HepG2 (cell line): Measurements from ENCODE around the gene OTC. TPM values are rescaled to one million over a fixed set of nuclear protein-coding genes. Genes with fewer than 3 reads are reported as not detected.

Experiments
- ATAC-seq: fragments of 200-7000 bp; cut with Tn5 transposase; 3 replicates; pipeline ENCODE4 v1.9.1; 2020; ENCODE audit warnings: mild to moderate bottlenecking, moderate library complexity
- BruUV-seq: library from RNA; stranded (reverse); fragments of 400-500 nt; replicated peaks from 2 replicates; lab custom pipeline; 2021; lab: Mats Ljungman, UMichigan
- CTCF ChIA-PET: fragments of 300-600 bp; formaldehyde crosslinking; extraction: SDS; loops from one replicate; lab custom pipeline; 2021; ENCODE audit warnings: low total read pairs, inconsistent platforms, low intra/inter-chr PET ratio; lab: Yijun Ruan, JAX
- POLR2A ChIA-PET: fragments of 350-600 bp; sonication (Branson Sonifier 250); formaldehyde crosslinking; loops from one replicate; lab custom pipeline; 2020; ENCODE audit warnings: antibody characterized with exemption, inconsistent platforms; lab: Yijun Ruan, JAX
- DNase-seq: peaks from one replicate; pipeline ENCODE4 v3.0.0-alpha.2; 2015; ENCODE audit warnings: low spot score
- FAIRE-seq: peaks from 3 replicates; lab custom pipeline; 2011; peaks lifted over from hg19 to GRCh38; lab: Jason Lieb, UNC
- H2AFZ ChIP-seq: one replicate; pipeline ENCODE4 v1.6.1; 2011; ENCODE audit warnings: low read length, inconsistent platforms
- H3K27ac ChIP-seq: fragments of 300-600 bp; 3 replicates; pipeline ENCODE4 v1.8.0; 2011; ENCODE audit warnings: mixed run types, mild to moderate bottlenecking, mixed read lengths, low read length, inconsistent platforms; ENCODE audit not compliant: insufficient read depth; ENCODE audit errors: extremely low read length
- H3K27me3 ChIP-seq, 2 experiments: fragments of 200-600 bp in 1 of 2; 2 replicates in 1 of 2; 3 replicates in 1 of 2; pipeline versions ENCODE4 v1.6.0 to v1.8.0; 2011; ENCODE audit warnings: low read length in 2 of 2, mild to moderate bottlenecking in 2 of 2, moderate library complexity in 2 of 2, inconsistent platforms in 1 of 2; ENCODE audit not compliant: insufficient read depth in 2 of 2, control insufficient read depth in 1 of 2
- H3K36me3 ChIP-seq, 2 experiments: fragments of 200-600 bp in 1 of 2; replicated peaks in 1 of 2; 2 replicates in 1 of 2; 3 replicates in 1 of 2; pipeline versions ENCODE4 v1.5.1 to v1.8.0; 2011; ENCODE audit warnings: low read length in 2 of 2, inconsistent platforms in 1 of 2; ENCODE audit not compliant: insufficient read depth in 2 of 2, control insufficient read depth in 1 of 2
- H3K4me1 ChIP-seq: 2 replicates; pipeline ENCODE4 v1.5.1; 2012; ENCODE audit warnings: low read length, inconsistent platforms; ENCODE audit not compliant: insufficient read depth
- H3K4me2 ChIP-seq: 2 replicates; pipeline ENCODE4 v1.6.0; 2011; ENCODE audit warnings: low read depth, low read length, inconsistent platforms
- H3K4me3 ChIP-seq, 3 experiments: fragments of 200-600 bp in 1 of 3; sonication (generic), shearing (Covaris generic) in 1 of 3; replicated peaks in 1 of 3; 2 replicates each; pipeline ENCODE4 v1.5.1; 2011 to 2016; ENCODE audit warnings: low read length in 3 of 3, inconsistent platforms in 2 of 3, low read depth in 2 of 3, mild to moderate bottlenecking in 2 of 3, control low read depth in 1 of 3, mixed read lengths in 1 of 3; ENCODE audit not compliant: insufficient read depth in 1 of 3
- H3K79me2 ChIP-seq: one replicate; pipeline ENCODE4 v1.6.1; 2011; ENCODE audit warnings: low read length, inconsistent platforms; ENCODE audit not compliant: insufficient read depth
- H3K9ac ChIP-seq: 2 replicates; pipeline ENCODE4 v1.6.0; 2011; ENCODE audit warnings: mild to moderate bottlenecking, low read depth, low read length, inconsistent platforms; ENCODE audit not compliant: insufficient read depth
- H3K9me3 ChIP-seq: 2 replicates; pipeline ENCODE4 v1.5.1; 2012; ENCODE audit warnings: mild to moderate bottlenecking, low read length
- H4K20me1 ChIP-seq: 2 replicates; pipeline ENCODE4 v1.6.0; 2011; ENCODE audit warnings: inconsistent platforms, mild to moderate bottlenecking, low read length, moderate library complexity; ENCODE audit not compliant: insufficient read depth
- MTF2 ChIP-seq: sonication (generic); formaldehyde crosslinking; IDR thresholded peaks from 2 replicates; pipeline ENCODE4 v1.5.0; 2020; ENCODE audit warnings: missing genetic modification reagents, borderline replicate concordance
- in situ Hi-C: cut with HindIII; loops from 2 replicates; pipeline ENCODE4 v1.10.0; 2017; ENCODE audit warnings: low pct_unique_long_range_greater_than_20kb; ENCODE audit not compliant: extremely low pct_ligation_motif_present
- intact Hi-C: fragments of 100-400 bp; cut with micrococcal nuclease; formaldehyde crosslinking; loops from one replicate; pipeline ENCODE4 v1.10.0; 2022; ENCODE audit not compliant: unreplicated experiment
- polyA plus RNA-seq, 8 experiments: library from polyadenylated mRNA; depleted of rRNA in 3 of 8; stranded (reverse) in 7 of 8; unstranded in 1 of 8; fragments of >200 nt; fragmentation: Illumina TruSeq in 4 of 8; extraction: Trizol in 4 of 8; gene quantifications; 2 replicates each; pipeline versions ENCODE4 v1.2.1 to v1.2.3, GENCODE V29; 2011 to 2016; ENCODE audit warnings: low read depth in 4 of 8, missing spikeins in 1 of 8, mixed read lengths in 1 of 8; ENCODE audit not compliant: insufficient read depth in 1 of 8
- total RNA-seq, 5 experiments: library from RNA; depleted of rRNA; stranded (reverse); fragments of >200 nt; fragmentation: Illumina TruSeq; extraction: Trizol; gene quantifications; 2 replicates each; pipeline ENCODE4 v1.2.3, GENCODE V29; 2016; ENCODE audit warnings: low read depth in 1 of 5
- TF ChIP-seq, protein P1 (sequence below): sonication (generic); formaldehyde crosslinking; IDR thresholded peaks from one replicate; pipeline ENCODE4 v1.5.1; 2020; ENCODE audit warnings: mild to moderate bottlenecking, missing genetic modification reagents; ENCODE audit errors: not compliant biosample characterization

OTC gene
- total and polyA plus RNA-seq, 2 of the 13 experiments (the other 11 are each of a cell fraction or from before 2014, with no cell fraction given), result 0.04 to 1.8 TPM

DNA sequence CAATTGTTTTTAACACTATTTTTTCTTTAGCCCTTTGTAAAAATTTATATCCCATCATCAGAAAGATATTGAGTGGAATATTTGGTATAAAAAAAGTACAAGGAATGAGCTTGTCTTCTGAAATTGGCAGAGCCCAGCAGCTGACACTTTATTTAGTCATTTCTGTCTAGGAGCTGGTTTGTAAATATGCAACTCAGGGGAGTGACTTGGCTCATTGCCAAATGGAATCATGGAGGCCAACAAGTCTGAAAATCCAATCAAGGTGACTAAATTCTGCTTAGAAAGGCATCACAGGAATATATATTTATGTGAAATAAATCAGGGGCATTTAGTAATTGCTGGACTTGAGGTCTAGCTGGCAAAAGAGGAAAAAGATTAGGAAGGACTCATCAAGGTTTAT lies 74.4 kb downstream of the OTC start:
- Histone ChIP-seq H3K27me3 (no peaks in the 10 kb centered on the region), H3K36me3 (no peaks in the 10 kb centered on the region), H2AFZ (no peak overlapping the region), H3K4me3 (no peak overlapping the region), H3K27ac (no peak overlapping the region), H3K9ac (no peak overlapping the region), H3K79me2 (no peaks in the 10 kb centered on the region), H3K4me1 (no peaks in the 10 kb centered on the region), H4K20me1 (no peaks in the 10 kb centered on the region), H3K4me2 (no peak overlapping the region), H3K9me3 (no peaks in the 10 kb centered on the region)
- ChIA-PET POLR2A (no interaction called here), CTCF (no interaction called here)
- FAIRE-seq (no peak), ATAC-seq (no peak), DNase-seq (no peak)
- in situ Hi-C loops, result no loop called here
- no peak for TF ChIP-seq MTF2 (CRISPR knock-in tag)
- TF ChIP-seq, protein P1, sequence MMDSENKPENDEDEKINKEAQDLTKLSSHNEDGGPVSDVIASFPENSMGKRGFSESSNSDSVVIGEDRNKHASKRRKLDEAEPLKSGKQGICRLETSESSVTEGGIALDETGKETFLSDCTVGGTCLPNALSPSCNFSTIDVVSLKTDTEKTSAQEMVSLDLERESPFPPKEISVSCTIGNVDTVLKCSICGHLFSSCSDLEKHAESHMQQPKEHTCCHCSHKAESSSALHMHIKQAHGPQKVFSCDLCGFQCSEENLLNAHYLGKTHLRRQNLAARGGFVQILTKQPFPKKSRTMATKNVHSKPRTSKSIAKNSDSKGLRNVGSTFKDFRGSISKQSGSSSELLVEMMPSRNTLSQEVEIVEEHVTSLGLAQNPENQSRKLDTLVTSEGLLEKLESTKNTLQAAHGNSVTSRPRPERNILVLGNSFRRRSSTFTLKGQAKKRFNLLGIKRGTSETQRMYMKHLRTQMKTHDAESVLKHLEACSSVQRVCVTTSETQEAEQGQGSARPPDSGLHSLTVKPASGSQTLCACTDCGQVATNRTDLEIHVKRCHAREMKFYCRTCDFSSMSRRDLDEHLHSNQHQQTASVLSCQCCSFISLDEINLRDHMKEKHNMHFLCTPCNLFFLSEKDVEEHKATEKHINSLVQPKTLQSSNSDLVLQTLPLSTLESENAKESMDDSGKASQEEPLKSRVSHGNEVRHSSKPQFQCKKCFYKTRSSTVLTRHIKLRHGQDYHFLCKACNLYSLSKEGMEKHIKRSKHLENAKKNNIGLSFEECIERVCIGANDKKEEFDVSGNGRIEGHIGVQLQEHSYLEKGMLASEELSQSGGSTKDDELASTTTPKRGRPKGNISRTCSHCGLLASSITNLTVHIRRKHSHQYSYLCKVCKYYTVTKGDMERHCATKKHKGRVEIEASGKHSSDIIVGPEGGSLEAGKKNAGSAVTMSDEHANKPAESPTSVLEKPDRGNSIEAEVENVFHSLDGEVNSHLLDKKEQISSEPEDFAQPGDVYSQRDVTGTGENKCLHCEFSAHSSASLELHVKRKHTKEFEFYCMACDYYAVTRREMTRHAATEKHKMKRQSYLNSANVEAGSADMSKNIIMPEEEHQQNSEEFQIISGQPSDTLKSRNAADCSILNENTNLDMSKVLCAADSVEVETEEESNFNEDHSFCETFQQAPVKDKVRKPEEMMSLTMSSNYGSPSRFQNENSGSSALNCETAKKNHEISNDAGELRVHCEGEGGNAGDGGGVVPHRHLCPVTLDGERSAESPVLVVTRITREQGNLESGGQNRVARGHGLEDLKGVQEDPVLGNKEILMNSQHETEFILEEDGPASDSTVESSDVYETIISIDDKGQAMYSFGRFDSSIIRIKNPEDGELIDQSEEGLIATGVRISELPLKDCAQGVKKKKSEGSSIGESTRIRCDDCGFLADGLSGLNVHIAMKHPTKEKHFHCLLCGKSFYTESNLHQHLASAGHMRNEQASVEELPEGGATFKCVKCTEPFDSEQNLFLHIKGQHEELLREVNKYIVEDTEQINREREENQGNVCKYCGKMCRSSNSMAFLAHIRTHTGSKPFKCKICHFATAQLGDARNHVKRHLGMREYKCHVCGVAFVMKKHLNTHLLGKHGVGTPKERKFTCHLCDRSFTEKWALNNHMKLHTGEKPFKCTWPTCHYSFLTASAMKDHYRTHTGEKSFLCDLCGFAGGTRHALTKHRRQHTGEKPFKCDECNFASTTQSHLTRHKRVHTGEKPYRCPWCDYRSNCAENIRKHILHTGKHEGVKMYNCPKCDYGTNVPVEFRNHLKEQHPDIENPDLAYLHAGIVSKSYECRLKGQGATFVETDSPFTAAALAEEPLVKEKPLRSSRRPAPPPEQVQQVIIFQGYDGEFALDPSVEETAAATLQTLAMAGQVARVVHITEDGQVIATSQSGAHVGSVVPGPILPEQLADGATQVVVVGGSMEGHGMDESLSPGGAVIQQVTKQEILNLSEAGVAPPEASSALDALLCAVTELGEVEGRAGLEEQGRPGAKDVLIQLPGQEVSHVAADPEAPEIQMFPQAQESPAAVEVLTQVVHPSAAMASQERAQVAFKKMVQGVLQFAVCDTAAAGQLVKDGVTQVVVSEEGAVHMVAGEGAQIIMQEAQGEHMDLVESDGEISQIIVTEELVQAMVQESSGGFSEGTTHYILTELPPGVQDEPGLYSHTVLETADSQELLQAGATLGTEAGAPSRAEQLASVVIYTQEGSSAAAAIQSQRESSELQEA (CRISPR knock-in tag), result no peak
- intact Hi-C loops, result no loop called here
- BruUV-seq, result no TSS peak
